ENCODE measurements around the gene NAA15. TPM values are rescaled to one million over a fixed set of nuclear protein-coding genes. Genes with fewer than 3 reads are reported as not detected.
"Not testable (repeated sequence)": the region's sequence is repeated elsewhere in the genome, so short reads cannot be mapped to it uniquely, and the experiment has no call there.

The NAA15 gene
- total RNA-seq, 1 experiment from 2014 or later, result 80.6 TPM

- intact Hi-C loops (cut with micrococcal nuclease), result no loop called here
- peaks cover 7% of the 10 kb centered on the region for H3K9me3 Mint-ChIP-seq (ENCODE audit: unreplicated experiment)
- no TSS peak for BruUV-seq (replicated peaks)
- H3K4me1 Mint-ChIP-seq (ENCODE audit: insufficient read depth, unreplicated experiment), result no peaks in the 10 kb centered on the region
- ChIA-PET POLR2A (no interaction called here), CTCF (interaction anchor here (0.7 to 0.8 kb wide), 2 partner anchors 19 to 411 kb away, joined by 3 to 4 read pairs; no protein-coding TSS in a partner anchor)
- H3K4me3 Mint-ChIP-seq (ENCODE audit: unreplicated experiment), result no peak overlapping the region
- H3K27ac Mint-ChIP-seq (ENCODE audit: low read depth, unreplicated experiment), result no peak overlapping the region
- peaks cover 20% of the 10 kb centered on the region for H3K36me3 Mint-ChIP-seq (ENCODE audit: insufficient read depth, unreplicated experiment)
- DNase-seq (ENCODE audit: unreplicated experiment), result no peak
- TF ChIP-seq CTCF (IDR thresholded peaks at IDR 0.05; ENCODE audit: unreplicated experiment), result no peak
- no peaks in the 10 kb centered on the region for H3K27me3 Mint-ChIP-seq (ENCODE audit: insufficient read depth, unreplicated experiment)
These were observed 134.8 kb downstream of the NAA15 start for GRCh38 chr4:139436122-139436521.

- no TSS peak for BruUV-seq (replicated peaks)
- ChIA-PET CTCF (interaction anchor here (0.7 kb wide), 1 partner anchor 31 kb away, joined by 3 read pairs; no protein-coding TSS in a partner anchor), POLR2A (interaction anchor here (0.8 to 1.7 kb wide), 4 partner anchors 12 to 479 kb away, joined by 3 to 5 read pairs (median 4); no protein-coding TSS in a partner anchor)
- no peak for DNase-seq (ENCODE audit: unreplicated experiment)
- Mint-ChIP-seq H3K36me3 (ENCODE audit: insufficient read depth, unreplicated experiment) (peaks cover 20% of the 10 kb centered on the region), H3K27ac (ENCODE audit: low read depth, unreplicated experiment) (no peak overlapping the region), H3K4me3 (ENCODE audit: unreplicated experiment) (no peak overlapping the region), H3K9me3 (ENCODE audit: unreplicated experiment) (peaks cover 7% of the 10 kb centered on the region), H3K27me3 (ENCODE audit: insufficient read depth, unreplicated experiment) (no peaks in the 10 kb centered on the region), H3K4me1 (ENCODE audit: insufficient read depth, unreplicated experiment) (no peaks in the 10 kb centered on the region)
- TF ChIP-seq CTCF (IDR thresholded peaks at IDR 0.05; ENCODE audit: unreplicated experiment), result no peak
- intact Hi-C loops (cut with micrococcal nuclease), result no loop called here
These were observed 136.8 kb downstream of the NAA15 start for GRCh38 chr4:139438141-139438540.

GRCh38 chr4:139441029-139441428, 139.7 kb downstream of the NAA15 start:
- peaks cover 7% of the 10 kb centered on the region for H3K9me3 Mint-ChIP-seq (ENCODE audit: unreplicated experiment)
- POLR2A ChIA-PET, result interaction anchor here (1.5 kb wide), 1 partner anchor 9 kb away, joined by 5 read pairs; no protein-coding TSS in a partner anchor
- no peak for TF ChIP-seq CTCF (IDR thresholded peaks at IDR 0.05; ENCODE audit: unreplicated experiment)
- peaks cover 20% of the 10 kb centered on the region for H3K36me3 Mint-ChIP-seq (ENCODE audit: insufficient read depth, unreplicated experiment)
- no TSS peak for BruUV-seq (replicated peaks)
- H3K4me1 Mint-ChIP-seq (ENCODE audit: insufficient read depth, unreplicated experiment), result no peaks in the 10 kb centered on the region
- no peak for DNase-seq (ENCODE audit: unreplicated experiment)
- no peak overlapping the region for H3K27ac Mint-ChIP-seq (ENCODE audit: low read depth, unreplicated experiment)
- intact Hi-C loops (cut with micrococcal nuclease), result no loop called here
- H3K4me3 Mint-ChIP-seq (ENCODE audit: unreplicated experiment), result no peak overlapping the region
- no peaks in the 10 kb centered on the region for H3K27me3 Mint-ChIP-seq (ENCODE audit: insufficient read depth, unreplicated experiment)
- CTCF ChIA-PET, result no interaction called here

GRCh38 chr4:139443661-139444060, 142.4 kb downstream of the NAA15 start:
- no peaks in the 10 kb centered on the region for H3K27me3 Mint-ChIP-seq (ENCODE audit: insufficient read depth, unreplicated experiment)
- no TSS peak for BruUV-seq (replicated peaks)
- POLR2A ChIA-PET, result interaction anchor here (0.7 kb wide), 2 partner anchors 8 to 11 kb away, joined by 3 read pairs; partner anchors contain the start of gene RAB33B
- H3K27ac Mint-ChIP-seq (ENCODE audit: low read depth, unreplicated experiment), result no peak overlapping the region
- H3K4me1 Mint-ChIP-seq (ENCODE audit: insufficient read depth, unreplicated experiment), result peaks cover 3% of the 10 kb centered on the region
- no peak for TF ChIP-seq CTCF (IDR thresholded peaks at IDR 0.05; ENCODE audit: unreplicated experiment)
- CTCF ChIA-PET, result no interaction called here
- H3K4me3 Mint-ChIP-seq (ENCODE audit: unreplicated experiment), result no peak overlapping the region
- peaks cover 14% of the 10 kb centered on the region for H3K36me3 Mint-ChIP-seq (ENCODE audit: insufficient read depth, unreplicated experiment)
- intact Hi-C loops (cut with micrococcal nuclease), result no loop called here
- H3K9me3 Mint-ChIP-seq (ENCODE audit: unreplicated experiment), result peaks cover 7% of the 10 kb centered on the region
- no peak for DNase-seq (ENCODE audit: unreplicated experiment)

- H3K36me3 Mint-ChIP-seq (ENCODE audit: insufficient read depth, unreplicated experiment), result peaks cover 20% of the 10 kb centered on the region
- CTCF ChIA-PET; H3K27ac Mint-ChIP-seq (ENCODE audit: low read depth, unreplicated experiment); intact Hi-C loops (cut with micrococcal nuclease); H3K4me1 Mint-ChIP-seq (ENCODE audit: insufficient read depth, unreplicated experiment); H3K9me3 Mint-ChIP-seq (ENCODE audit: unreplicated experiment); BruUV-seq (replicated peaks); H3K27me3 Mint-ChIP-seq (ENCODE audit: insufficient read depth, unreplicated experiment); H3K4me3 Mint-ChIP-seq (ENCODE audit: unreplicated experiment); DNase-seq (ENCODE audit: unreplicated experiment): not testable (repeated sequence)
- POLR2A ChIA-PET, result interaction anchor here (0.9 to 1.2 kb wide), 2 partner anchors 8 to 286 kb away, joined by 3 read pairs; no protein-coding TSS in a partner anchor
These were observed 143.6 kb downstream of the NAA15 start for GRCh38 chr4:139444881-139445280.

- H3K4me3 Mint-ChIP-seq (ENCODE audit: unreplicated experiment); H3K27ac Mint-ChIP-seq (ENCODE audit: low read depth, unreplicated experiment); DNase-seq (ENCODE audit: unreplicated experiment); intact Hi-C loops (cut with micrococcal nuclease); H3K9me3 Mint-ChIP-seq (ENCODE audit: unreplicated experiment); CTCF ChIA-PET; BruUV-seq (replicated peaks); H3K27me3 Mint-ChIP-seq (ENCODE audit: insufficient read depth, unreplicated experiment); POLR2A ChIA-PET: not testable (repeated sequence)
- H3K36me3 Mint-ChIP-seq (ENCODE audit: insufficient read depth, unreplicated experiment), result peaks cover 17% of the 10 kb centered on the region
- peaks cover 10% of the 10 kb centered on the region for H3K4me1 Mint-ChIP-seq (ENCODE audit: insufficient read depth, unreplicated experiment)
These were observed 145.8 kb downstream of the NAA15 start for GRCh38 chr4:139447078-139447477.
